B cell (primary cell): ENCODE data around the gene DIRAS1.

Source experiments
- EZH2 ChIP-seq: IDR thresholded peaks from 2 replicates; pipeline ENCODE4 v1.6.1; 2012; ENCODE audit warnings: borderline replicate concordance, low read depth, mild to moderate bottlenecking, moderate library complexity, low read length; ENCODE audit not compliant: insufficient read depth, poor library complexity, severe bottlenecking
- TF ChIP-seq, protein P1 (sequence below): fragments of 200-600 bp; IDR thresholded peaks from one replicate; pipeline ENCODE4 v1.8.0; 2022; ENCODE audit warnings: antibody characterized with exemption, mild to moderate bottlenecking

DNA sequence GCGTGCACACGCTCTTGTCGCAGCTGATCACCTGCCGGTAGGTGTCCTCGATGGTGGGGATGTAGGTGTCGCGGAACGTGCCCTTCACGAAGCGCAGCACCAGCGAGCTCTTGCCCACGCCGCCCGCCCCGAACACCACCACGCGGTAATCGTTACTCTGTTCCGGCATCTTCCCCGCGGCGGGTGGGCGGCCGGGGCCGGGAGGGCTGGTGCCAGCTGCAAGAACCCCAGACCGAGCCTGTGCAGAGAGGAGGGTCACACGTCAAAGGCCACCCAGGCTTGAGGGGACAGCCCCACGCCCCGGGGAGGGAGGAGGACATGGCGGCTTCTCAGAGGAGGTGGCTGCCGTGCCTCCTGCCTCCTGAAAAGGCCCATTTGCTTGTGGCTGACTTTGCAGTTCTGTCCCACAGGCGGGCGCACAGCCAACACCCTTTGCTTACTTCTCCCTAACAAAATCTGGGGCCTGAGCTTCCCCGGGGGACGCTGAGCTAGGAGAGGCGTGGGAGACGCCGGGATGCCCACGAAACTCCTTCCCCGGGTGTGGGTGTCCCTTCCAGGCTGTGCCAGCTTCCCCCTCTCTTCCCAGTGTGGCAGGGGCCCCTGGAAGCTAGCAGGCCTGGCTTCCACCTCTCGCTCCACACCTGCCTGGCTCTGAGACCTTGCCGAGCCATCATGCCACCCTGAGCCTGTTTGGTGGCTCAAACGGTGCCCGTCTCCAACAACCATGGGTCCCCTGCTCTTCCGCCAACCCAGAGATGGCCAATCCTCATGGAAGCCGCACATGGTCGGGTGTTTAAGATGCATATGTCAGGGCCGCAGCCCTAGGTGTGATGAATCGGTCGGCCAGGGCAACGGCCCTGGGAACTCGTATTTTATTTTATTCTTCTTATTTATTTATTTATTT lies 3.3 kb downstream of the DIRAS1 start:
- TF ChIP-seq, protein P1, sequence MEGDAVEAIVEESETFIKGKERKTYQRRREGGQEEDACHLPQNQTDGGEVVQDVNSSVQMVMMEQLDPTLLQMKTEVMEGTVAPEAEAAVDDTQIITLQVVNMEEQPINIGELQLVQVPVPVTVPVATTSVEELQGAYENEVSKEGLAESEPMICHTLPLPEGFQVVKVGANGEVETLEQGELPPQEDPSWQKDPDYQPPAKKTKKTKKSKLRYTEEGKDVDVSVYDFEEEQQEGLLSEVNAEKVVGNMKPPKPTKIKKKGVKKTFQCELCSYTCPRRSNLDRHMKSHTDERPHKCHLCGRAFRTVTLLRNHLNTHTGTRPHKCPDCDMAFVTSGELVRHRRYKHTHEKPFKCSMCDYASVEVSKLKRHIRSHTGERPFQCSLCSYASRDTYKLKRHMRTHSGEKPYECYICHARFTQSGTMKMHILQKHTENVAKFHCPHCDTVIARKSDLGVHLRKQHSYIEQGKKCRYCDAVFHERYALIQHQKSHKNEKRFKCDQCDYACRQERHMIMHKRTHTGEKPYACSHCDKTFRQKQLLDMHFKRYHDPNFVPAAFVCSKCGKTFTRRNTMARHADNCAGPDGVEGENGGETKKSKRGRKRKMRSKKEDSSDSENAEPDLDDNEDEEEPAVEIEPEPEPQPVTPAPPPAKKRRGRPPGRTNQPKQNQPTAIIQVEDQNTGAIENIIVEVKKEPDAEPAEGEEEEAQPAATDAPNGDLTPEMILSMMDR, result no peak
- no peak for TF ChIP-seq EZH2
